22Rv1 (cell line): ENCODE measurements around the gene RFC4.

Experiments used
- CTCF ChIP-seq: fragments of 450-650 bp; IDR thresholded peaks from 2 replicates; pipeline ENCODE4 v1.5.1; 2017; ENCODE audit warnings: mild to moderate bottlenecking
- ZFX ChIP-seq: fragments of 450-650 bp; IDR thresholded peaks from 2 replicates; pipeline ENCODE4 v1.6.1; 2017; ENCODE audit warnings: antibody characterized with exemption, borderline replicate concordance

- TF ChIP-seq CTCF (no peak), ZFX (no peak)
These were observed 49.1 kb downstream of the RFC4 start for GRCh38 chr3:186757214-186757613.
